ENCODE measurements around the gene DGKI. TPM values are rescaled to one million over a fixed set of nuclear protein-coding genes. Genes with fewer than 3 reads are reported as not detected.

Gene DGKI
- total and polyA plus RNA-seq, 9 of the 15 experiments (the other 6 are each of a cell fraction or from before 2014, with no cell fraction given): 0.11 to 0.54 (median 0.15) TPM; not detected in 5

GRCh38 chr7:137351941-137352340 is 494.8 kb downstream of the DGKI start:
- FAIRE-seq: no peak
- Histone ChIP-seq H3K36me3 (ENCODE audit: control insufficient read depth, insufficient read depth, low read length) (no peaks in the 10 kb centered on the region), H3K4me3 (no peak overlapping the region), H4K20me1 (replicated peaks; ENCODE audit: control insufficient read depth, insufficient read depth, low read length) (no peaks in the 10 kb centered on the region), H3K4me2 (ENCODE audit: insufficient read depth, low read length) (no peak overlapping the region), H3K9ac (ENCODE audit: insufficient read depth in 1 of 2, low read depth in 2 of 2, low read length in 2 of 2) (no peak overlapping the region), H3K27me3 (ENCODE audit: control insufficient read depth in 2 of 2, insufficient read depth in 2 of 2, low read length in 2 of 2) (no peaks in the 10 kb centered on the region), H3K4me1 (replicated peaks in 1 of 2; ENCODE audit: control insufficient read depth in 2 of 2, insufficient read depth in 2 of 2, low read length in 2 of 2) (no peaks in the 10 kb centered on the region), H3K27ac (ENCODE audit: extremely low read depth, low read depth, low read length) (no peak overlapping the region), H3K9me3 (replicated peaks; ENCODE audit: control insufficient read depth, insufficient read depth, low read depth, low read length) (no peaks in the 10 kb centered on the region), H2AFZ (ENCODE audit: low read depth, low read length) (no peak overlapping the region), H3K79me2 (ENCODE audit: control insufficient read depth, insufficient read depth, low read length) (no peaks in the 10 kb centered on the region), H3K9me1 (ENCODE audit: control insufficient read depth, insufficient read depth, low read length) (no peaks in the 10 kb centered on the region)
- ChIA-PET CTCF (ENCODE audit: low intra/inter-chr PET ratio) (no interaction called here), POLR2A (no interaction called here)
- in situ Hi-C loops (cut with MboI): no loop called here
- intact Hi-C loops (cut with micrococcal nuclease): no loop called here
- no peak for TF ChIP-seq ATF6 (CRISPR knock-in tag; IDR thresholded peaks at IDR 0.05)
- TF ChIP-seq TRIM28 (IDR thresholded peaks at IDR 0.05): no peak
- TF ChIP-seq RBBP5 (IDR thresholded peaks at IDR 0.05; ENCODE audit: borderline replicate concordance, insufficient read depth, low read length, poor library complexity, severe bottlenecking): no peak
- TF ChIP-seq ZNF174 (CRISPR knock-in tag; IDR thresholded peaks at IDR 0.05): no peak
- TF ChIP-seq SIN3A (IDR thresholded peaks at IDR 0.05; ENCODE audit: borderline replicate concordance in 2 of 2, control insufficient read depth in 1 of 2, low read depth in 2 of 2, low read length in 2 of 2): no peak
- no peak for TF ChIP-seq ELK1 (CRISPR knock-in tag; IDR thresholded peaks at IDR 0.05)
- no peak for TF ChIP-seq HSF4 (CRISPR knock-in tag; IDR thresholded peaks at IDR 0.05; ENCODE audit: borderline replicate concordance)
- no peak for TF ChIP-seq SRSF7 (optimal IDR thresholded peaks at IDR 0.05; ENCODE audit: low read depth, low read length)
- TF ChIP-seq RBM39 (optimal IDR thresholded peaks at IDR 0.05; ENCODE audit: low read depth, low read length): no peak
- no peak for TF ChIP-seq BCLAF1 (IDR thresholded peaks at IDR 0.05; ENCODE audit: borderline replicate concordance in 1 of 2, control insufficient read depth in 1 of 2, low read depth in 2 of 2, low read length in 1 of 2)
- TF ChIP-seq FOXA3 (CRISPR knock-in tag; conservative IDR thresholded peaks at IDR 0.05 in 1 of 2, IDR thresholded peaks at IDR 0.05 in 1 of 2): no peak
- TF ChIP-seq CCAR2 (IDR thresholded peaks at IDR 0.05; ENCODE audit: low read depth, low read length): no peak
- no peak for TF ChIP-seq ARHGAP35 (IDR thresholded peaks at IDR 0.05; ENCODE audit: partially characterized antibody)
- no peak for TF ChIP-seq NFATC3 (IDR thresholded peaks at IDR 0.05)
- TF ChIP-seq ZNF77 (CRISPR knock-in tag; IDR thresholded peaks at IDR 0.05): no peak
- no peak for TF ChIP-seq SMARCA4 (IDR thresholded peaks at IDR 0.05)
- no peak for TF ChIP-seq CBX8 (IDR thresholded peaks at IDR 0.05; ENCODE audit: borderline replicate concordance, extremely low read depth, low read depth, low read length, poor library complexity, severe bottlenecking)
- DNase-seq (ENCODE audit: extremely low read depth in 1 of 4, low spot score in 3 of 4): no peak
- no TSS peak for BruUV-seq (replicated peaks)
- ATAC-seq: no peak
- WGBS (ENCODE audit: insufficient coverage, low coverage, missing lambda C conversion rate): 0% methylated on average over 2 of the region's 2 CpGs
